Measurements from ENCODE around the gene TSC22D4. TPM values are rescaled to one million over a fixed set of nuclear protein-coding genes. Genes with fewer than 3 reads are reported as not detected.
"Not testable (repeated sequence)": the region's sequence is repeated elsewhere in the genome, so short reads cannot be mapped to it uniquely, and the experiment has no call there.

The TSC22D4 gene
- polyA plus RNA-seq, 4 donors = 35.1 to 58.3 (median 39.1) TPM

- DNase-seq (ENCODE audit: low read depth in 4 of 4, low spot score in 3 of 4) = not testable (repeated sequence)
Observed at GRCh38 chr7:100447363-100447762, 31.7 kb downstream of the TSC22D4 start.

- DNase-seq (ENCODE audit: low read depth in 4 of 4, low spot score in 3 of 4) = no peak
Observed at GRCh38 chr7:100446040-100446439, 33.0 kb downstream of the TSC22D4 start.

DNA sequence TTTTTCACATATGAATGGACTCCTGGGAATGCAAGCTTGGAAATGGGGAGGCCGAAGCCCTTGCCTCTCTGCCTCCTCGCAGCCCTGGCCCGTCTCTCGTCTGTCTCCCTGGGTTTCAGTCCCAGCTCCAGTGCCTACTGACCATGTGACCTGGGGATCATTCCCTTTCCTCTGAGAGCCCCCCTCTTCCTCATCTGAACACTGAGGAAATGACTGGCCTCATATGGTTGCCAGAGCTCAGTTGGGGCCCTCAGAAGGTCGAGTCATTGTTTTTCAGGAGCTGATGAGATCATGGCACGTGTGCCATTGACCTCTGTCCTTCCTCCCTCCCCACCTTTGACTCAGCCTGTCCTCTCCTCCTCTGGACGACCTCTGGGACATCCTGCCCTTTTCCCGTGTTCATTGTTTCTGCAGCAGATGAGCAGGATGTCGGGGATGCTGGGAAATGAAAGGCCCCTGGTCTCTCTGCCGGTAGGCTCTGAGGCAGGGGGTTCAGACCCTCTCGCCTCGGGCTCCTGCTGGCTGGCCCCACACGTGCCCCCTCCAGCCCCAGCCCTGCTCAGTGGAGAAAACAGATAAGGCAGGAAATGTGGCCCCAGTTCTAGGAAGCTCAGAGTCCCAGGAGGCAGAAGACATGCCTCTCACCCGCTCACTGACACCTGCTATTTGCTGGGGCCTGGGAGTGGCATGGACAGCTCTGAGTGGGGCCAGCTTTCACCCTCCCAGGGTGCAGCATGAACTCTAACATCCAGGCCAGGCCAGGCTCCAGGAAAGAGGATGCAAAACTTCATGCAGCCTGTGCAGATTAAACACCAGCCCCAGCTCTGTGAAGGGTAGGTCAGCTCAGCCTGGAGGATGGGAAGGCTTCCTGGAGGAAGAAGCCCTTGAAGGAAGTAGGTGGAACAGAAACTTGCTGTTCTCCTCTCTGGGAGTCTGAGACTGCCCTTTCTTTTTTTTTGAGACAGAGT is 34.4 kb downstream of the TSC22D4 start:
- no peak for DNase-seq (ENCODE audit: low read depth in 4 of 4, low spot score in 3 of 4)

DNA sequence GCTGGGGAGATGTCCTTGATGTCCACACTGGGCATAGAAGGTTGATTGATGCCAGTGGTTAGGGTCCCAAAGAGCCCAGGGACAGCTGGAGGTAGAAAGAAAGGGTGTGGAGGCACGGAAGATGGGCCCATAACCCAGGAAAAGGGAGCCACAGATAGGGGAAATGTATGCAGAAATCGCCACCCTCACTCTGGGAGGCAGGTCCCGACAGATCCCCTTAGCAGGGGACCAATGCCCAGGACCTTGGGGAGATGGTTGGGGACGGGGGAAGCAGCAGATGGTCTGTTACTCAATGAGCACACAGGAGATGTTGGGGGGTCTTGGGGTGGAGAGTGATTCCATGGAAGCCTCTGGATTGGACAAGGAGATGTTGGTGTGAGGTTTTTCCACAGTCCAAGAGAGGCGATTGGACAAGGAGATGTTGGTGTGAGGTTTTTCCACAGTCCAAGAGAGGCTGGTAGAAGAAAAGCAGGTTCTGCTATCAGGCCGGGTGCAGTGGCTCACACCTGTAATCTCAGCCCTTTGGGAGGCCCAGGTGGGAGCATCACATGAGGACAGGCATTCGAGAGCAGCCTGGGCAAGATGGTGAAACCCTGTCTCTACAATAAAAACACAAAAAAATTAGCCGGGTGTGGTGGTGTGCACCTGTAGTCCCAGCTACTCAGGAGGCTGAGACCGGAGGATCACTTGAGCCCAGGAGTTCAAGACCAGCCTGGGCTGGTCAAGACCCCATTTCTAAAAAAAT is 35.7 kb downstream of the TSC22D4 start:
- no peak for DNase-seq (ENCODE audit: low read depth in 4 of 4, low spot score in 3 of 4)

DNA sequence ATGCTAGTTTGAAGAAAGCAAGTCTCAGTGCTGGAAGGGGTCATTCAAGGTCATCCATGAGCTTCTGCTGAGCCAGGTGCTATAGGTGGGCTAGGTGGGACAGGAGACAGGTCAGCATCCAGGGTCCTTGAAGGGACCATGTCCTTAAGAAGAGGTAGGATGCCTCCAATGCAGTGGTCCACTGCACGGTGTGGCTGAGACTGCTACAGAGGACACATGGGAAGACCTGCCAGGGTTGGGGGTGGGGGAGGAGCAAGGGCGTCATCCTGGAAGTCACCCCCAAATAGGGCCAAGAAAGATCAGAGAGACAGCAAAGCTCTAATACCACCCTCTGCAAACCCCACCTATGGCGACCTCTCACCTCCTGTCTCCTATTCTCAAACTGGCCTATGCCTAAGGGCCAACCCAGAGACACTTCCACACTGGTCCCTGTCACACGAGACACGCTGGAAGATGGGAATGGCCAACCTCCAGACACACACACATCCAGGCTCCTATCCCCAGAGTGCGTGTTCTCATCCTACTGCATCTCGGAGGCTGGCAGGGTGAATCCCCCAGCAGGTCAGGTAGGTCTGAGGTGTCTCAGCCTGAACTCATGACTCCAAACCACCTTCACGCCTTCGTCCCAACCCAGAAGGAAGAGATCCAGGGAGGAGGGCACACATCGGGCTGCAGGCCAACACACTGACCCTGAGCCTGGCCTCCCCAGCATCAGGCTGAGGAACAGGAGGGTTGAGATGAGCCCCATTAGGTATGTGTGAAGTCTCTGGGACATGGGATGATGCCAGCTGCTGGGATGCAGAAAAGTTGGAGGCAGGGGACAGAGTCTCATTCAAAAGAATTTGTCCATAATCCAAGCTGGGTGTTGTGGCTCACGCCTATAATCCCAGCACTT is 37.1 kb downstream of the TSC22D4 start:
- DNase-seq (ENCODE audit: low read depth in 4 of 4, low spot score in 3 of 4) = no peak

DNA sequence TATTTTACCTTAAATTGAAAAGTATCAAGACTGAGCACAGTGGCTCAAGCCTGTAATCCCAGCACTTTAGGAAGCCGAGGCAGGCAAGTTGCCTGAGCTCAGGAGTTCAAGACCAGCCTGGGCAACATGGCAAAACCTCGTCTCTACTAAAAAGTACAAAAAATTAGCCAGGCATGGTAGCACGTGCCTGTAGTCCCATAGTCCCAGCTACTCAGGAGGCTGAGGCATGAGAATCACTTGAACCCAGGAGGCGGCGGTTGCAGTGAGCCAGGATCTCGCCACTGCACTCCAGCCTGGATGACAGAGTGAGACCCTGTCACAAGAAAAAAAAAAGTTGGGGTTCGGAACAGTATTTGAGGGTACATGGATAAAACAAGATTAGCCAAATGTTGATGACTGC is 39.8 kb downstream of the TSC22D4 start:
- not testable (repeated sequence) for DNase-seq (ENCODE audit: low read depth in 4 of 4, low spot score in 3 of 4)

GRCh38 chr7:100438731-100439130 is 40.3 kb downstream of the TSC22D4 start:
- not testable (repeated sequence) for DNase-seq (ENCODE audit: low read depth in 4 of 4, low spot score in 3 of 4)

- no peak for DNase-seq (ENCODE audit: low read depth in 4 of 4, low spot score in 3 of 4)
Observed at GRCh38 chr7:100438172-100438571, 40.8 kb downstream of the TSC22D4 start.

- DNase-seq (ENCODE audit: low read depth in 4 of 4, low spot score in 3 of 4) = no peak
Observed at GRCh38 chr7:100437150-100438100, 41.6 kb downstream of the TSC22D4 start.

- DNase-seq (ENCODE audit: low read depth in 4 of 4, low spot score in 3 of 4) = no peak
Observed at GRCh38 chr7:100435401-100436304, 43.4 kb downstream of the TSC22D4 start.

DNA sequence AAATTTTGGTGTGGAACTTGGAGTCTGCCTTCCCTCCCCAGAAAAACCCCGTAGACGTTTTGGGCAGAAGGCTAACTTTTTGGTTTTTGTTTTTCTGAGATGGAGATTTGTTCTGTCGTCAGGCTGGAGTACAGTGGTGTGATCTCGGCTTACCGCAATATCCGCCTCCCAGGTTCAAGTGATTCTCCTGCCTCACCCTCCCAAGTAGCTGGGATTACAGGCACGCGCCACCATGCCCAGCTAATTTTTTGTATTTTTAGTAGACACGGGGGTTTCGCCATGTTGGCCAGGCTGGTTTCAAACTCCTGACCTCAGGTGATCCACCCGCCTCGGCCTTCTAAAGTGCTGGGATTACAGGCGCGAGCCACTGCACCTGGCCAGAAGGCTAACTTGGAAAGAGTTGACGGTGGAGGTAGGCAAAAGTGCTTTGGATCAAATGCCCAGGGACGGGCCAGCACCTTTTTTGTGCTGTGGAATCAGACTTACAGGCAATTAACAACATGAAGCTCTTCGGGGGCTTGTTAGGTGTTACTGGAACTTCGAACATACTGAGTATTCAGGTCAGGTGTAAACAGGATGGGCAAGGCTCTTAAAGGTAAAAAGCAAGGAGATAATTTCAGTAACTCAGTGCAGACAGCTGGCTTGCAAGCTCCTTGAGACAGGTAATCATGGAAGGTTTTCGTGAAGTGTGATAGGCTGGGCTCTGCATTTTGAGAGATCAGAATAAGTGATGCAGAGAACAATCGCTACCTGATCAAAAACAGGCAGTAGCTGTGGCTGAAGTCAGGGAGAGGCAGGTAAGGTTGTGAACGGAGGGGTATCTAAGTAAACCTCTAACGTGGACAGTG is 44.5 kb downstream of the TSC22D4 start:
- DNase-seq (ENCODE audit: low read depth in 4 of 4, low spot score in 3 of 4) = no peak

DNA sequence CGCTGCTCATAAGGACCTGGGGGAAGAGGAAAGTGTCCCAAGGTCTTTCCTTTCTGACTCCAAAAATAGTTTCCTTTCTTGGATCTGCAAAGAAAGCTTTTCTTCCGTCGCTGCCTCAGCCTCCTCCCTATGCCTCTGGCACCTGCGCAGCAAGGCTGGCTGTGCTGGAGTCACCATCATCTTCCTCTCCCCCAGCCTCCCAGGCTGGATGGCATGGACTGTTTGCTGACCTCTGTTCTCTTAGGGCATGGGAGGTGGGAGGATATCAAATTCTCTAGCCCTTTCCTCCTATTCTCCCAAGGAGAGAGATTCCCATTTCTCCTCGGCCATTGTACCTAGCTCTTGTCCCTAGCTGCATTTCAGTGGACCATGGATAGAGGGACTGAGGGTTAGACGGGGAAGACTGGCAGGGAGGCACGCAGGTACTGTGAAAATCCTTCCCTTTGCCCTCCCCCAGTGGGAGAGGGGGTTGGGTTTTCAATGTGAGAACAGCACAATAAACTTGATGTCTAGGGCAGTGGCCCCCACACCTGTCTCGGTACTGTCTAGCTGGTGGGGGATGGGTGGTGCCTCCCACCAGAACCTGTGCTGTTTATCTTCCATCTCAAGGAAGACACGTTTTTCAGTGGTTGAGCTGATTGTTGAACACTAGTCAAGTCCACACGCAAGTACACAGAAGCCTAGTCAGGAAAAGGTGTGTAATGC is 45.3 kb downstream of the TSC22D4 start:
- no peak for DNase-seq (ENCODE audit: low read depth in 4 of 4, low spot score in 3 of 4)

- no peak for DNase-seq (ENCODE audit: low read depth in 4 of 4, low spot score in 3 of 4)
Observed at GRCh38 chr7:100433276-100433591, 45.8 kb downstream of the TSC22D4 start.

GRCh38 chr7:100432621-100433275 is 46.3 kb downstream of the TSC22D4 start:
- no peak for DNase-seq (ENCODE audit: low read depth in 4 of 4, low spot score in 3 of 4)

GRCh38 chr7:100432053-100432452 is 47.0 kb downstream of the TSC22D4 start:
- DNase-seq (ENCODE audit: low read depth in 4 of 4, low spot score in 3 of 4) = no peak

- no peak for DNase-seq (ENCODE audit: low read depth in 4 of 4, low spot score in 3 of 4)
Observed at GRCh38 chr7:100431286-100431735, 47.7 kb downstream of the TSC22D4 start.

Data from right renal pelvis (tissue), 4 donors.